Kidney (tissue), 14 donors: Measurements from ENCODE around the gene HDAC11. TPM values are rescaled to one million over a fixed set of nuclear protein-coding genes. Genes with fewer than 3 reads are reported as not detected.

Experiments used
- DNase-seq, 5 donors: peaks; one replicate each; pipeline ENCODE4 v3.0.0-alpha.2; 2013 to 2020
- FAIRE-seq: peaks from 2 replicates; lab custom pipeline; 2012; peaks lifted over from hg19 to GRCh38; lab: Jason Lieb, UNC
- H3K27ac ChIP-seq, 2 donors: one replicate each; pipeline ENCODE4 v1.7.0; 2013; ENCODE audit warnings: low read depth in 2 of 2, low read length in 2 of 2, inconsistent platforms in 1 of 2
- H3K27me3 ChIP-seq: one replicate; pipeline ENCODE4 v1.7.1; 2013; ENCODE audit warnings: low read length, inconsistent platforms; ENCODE audit not compliant: control insufficient read depth, insufficient read depth
- H3K36me3 ChIP-seq, 3 donors: one replicate each; pipeline versions ENCODE4 v1.7.0 to v1.7.1; 2013; ENCODE audit warnings: low read length in 3 of 3, control low read depth in 1 of 3, inconsistent platforms in 1 of 3; ENCODE audit not compliant: insufficient read depth in 3 of 3, control insufficient read depth in 2 of 3
- H3K4me1 ChIP-seq, 3 donors: one replicate each; pipeline versions ENCODE4 v1.7.0 to v1.7.1; 2013; ENCODE audit warnings: low read length in 3 of 3, inconsistent platforms in 1 of 3, low read depth in 1 of 3; ENCODE audit not compliant: control insufficient read depth in 2 of 3, insufficient read depth in 2 of 3
- H3K4me3 ChIP-seq, 3 donors: one replicate each; pipeline versions ENCODE4 v1.7.0 to v1.8.1; 2013; ENCODE audit warnings: low read length in 3 of 3, control low read depth in 1 of 3, inconsistent platforms in 1 of 3
- H3K9ac ChIP-seq, 3 donors: one replicate each; pipeline versions ENCODE4 v1.7.0 to v1.7.1; 2013; ENCODE audit warnings: low read length in 3 of 3, control low read depth in 1 of 3, inconsistent platforms in 1 of 3
- H3K9me3 ChIP-seq, 3 donors: one replicate each; pipeline versions ENCODE4 v1.7.0 to v1.7.1; 2013; ENCODE audit warnings: low read length in 3 of 3, control low read depth in 1 of 3, inconsistent platforms in 1 of 3; ENCODE audit not compliant: control insufficient read depth in 2 of 3, insufficient read depth in 1 of 3
- CTCF ChIP-seq: IDR thresholded peaks from 3 replicates; pipeline ENCODE4 v1.5.1; 2012; ENCODE audit warnings: mild to moderate bottlenecking, moderate library complexity, borderline replicate concordance; ENCODE audit not compliant: insufficient read depth; ENCODE audit errors: extremely low read depth
- intact Hi-C: fragments of 100-400 bp; cut with DNase I; formaldehyde crosslinking; loops from one replicate; pipeline ENCODE4 v1.11.1; 2022
- polyA plus RNA-seq: library from polyadenylated mRNA; stranded (reverse); fragments of 350-450 nt; fragmentation: Illumina TruSeq; extraction: RNeasy Lipid Tissue Mini Kit (QIAGEN cat#74804); gene quantifications from one replicate; pipeline ENCODE4 v1.2.3, GENCODE V29; 2014; ENCODE audit warnings: low read depth, low replicate concordance; ENCODE audit not compliant: insufficient read depth
- total RNA-seq: library from RNA; stranded (reverse); fragmentation: NEBNext Ultra II Directional; extraction: Animal tissue kit (Norgen Biotek cat#: 25700); gene quantifications from one replicate; pipeline ENCODE4 v1.2.1, GENCODE V29; 2021
- donor health status: control.
- donor health status: control.
- donor health status: control.
- donor health status: control.
- donor health status: control.
- donor health status: DM: yes; HTN: yes; CAD: no.
- donor health status: Normal renal cell carcinoma (clear cell type).

Gene HDAC11
- total and polyA plus RNA-seq, 2 donors from 2014 or later: 28.3 to 43.7 TPM

DNA sequence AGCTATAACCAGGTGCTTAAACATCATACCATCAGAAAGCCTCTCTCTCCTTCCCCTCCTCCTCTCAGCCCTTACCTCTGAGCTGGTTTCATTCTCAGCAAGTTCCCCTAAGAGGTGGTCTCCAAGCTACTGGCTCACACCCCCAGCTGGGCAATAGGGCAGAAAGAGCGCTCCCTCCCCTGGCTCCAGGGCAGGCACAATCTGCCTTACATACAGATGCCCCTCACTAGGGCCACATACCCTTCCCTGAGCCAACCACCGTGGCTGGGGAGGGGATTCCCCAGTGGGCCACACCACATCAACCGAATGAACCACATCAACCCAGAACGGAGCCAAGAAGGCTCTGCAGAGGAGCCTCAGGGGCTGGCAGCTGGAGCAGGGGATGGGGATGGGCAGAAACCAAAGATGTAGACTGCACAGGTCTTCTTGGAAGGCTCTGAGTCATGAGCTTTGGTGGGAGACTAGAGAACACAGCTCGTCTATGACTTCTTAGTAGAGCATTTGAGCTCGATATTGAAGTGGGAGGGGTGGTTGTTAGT lies 64.3 kb downstream of the HDAC11 start:
- FAIRE-seq (no peak), DNase-seq (peak in 1 of 5 donors; percentile 43)
- intact Hi-C loops: no loop called here
- H3K27ac ChIP-seq: no peak overlapping the region
- H3K9ac ChIP-seq: no peak overlapping the region
- TF ChIP-seq CTCF: no peak
- no peaks in the 10 kb centered on the region for H3K27me3 ChIP-seq
- peaks cover 0 to 2% (median 0%) of the 10 kb centered on the region in 3 donors for H3K9me3 ChIP-seq
- no peaks in the 10 kb centered on the region for H3K4me1 ChIP-seq
- H3K4me3 ChIP-seq: no peak overlapping the region
- no peaks in the 10 kb centered on the region for H3K36me3 ChIP-seq

DNA sequence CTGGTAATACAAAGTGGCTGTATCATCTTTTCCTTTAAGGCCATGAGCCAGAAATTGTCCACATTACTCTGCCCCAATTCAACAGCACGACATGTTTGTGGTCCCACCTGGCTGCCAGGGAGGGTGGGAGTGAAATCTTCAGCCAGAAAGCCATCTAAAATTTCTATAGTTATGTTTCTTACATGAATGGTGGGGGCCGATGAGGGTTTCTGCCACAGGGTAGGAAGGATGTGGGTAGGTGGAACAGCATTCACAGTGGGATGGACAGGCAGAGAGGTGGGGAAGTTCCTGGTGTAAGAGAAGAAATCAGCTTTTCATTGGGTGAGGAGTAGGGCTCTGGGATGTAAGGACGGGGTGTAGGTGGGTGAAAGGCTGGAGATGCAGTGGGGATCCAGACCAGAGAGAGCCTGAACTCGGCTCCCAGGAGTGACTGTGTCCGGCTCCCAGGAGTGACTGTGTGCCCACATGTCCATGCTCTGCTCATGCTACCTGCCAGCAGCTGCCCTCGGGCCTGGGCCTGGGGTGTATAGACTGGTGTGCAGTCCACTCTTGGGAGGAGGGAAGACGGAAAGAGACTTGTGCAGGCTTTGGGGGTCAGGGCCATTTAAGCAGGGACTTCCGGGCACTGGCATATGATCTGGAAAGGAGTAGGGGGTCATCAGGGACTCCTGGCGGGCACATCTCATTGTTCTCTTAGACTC lies 65.0 kb downstream of the HDAC11 start:
- Histone ChIP-seq H3K4me1 (no peaks in the 10 kb centered on the region), H3K9me3 (peaks cover 0 to 2% (median 0%) of the 10 kb centered on the region in 3 donors), H3K27ac (no peak overlapping the region), H3K9ac (no peak overlapping the region), H3K36me3 (no peaks in the 10 kb centered on the region), H3K4me3 (no peak overlapping the region), H3K27me3 (no peaks in the 10 kb centered on the region)
- FAIRE-seq (no peak), DNase-seq (peak in 1 of 5 donors; percentile 61)
- intact Hi-C loops: no loop called here
- TF ChIP-seq CTCF: no peak

DNA sequence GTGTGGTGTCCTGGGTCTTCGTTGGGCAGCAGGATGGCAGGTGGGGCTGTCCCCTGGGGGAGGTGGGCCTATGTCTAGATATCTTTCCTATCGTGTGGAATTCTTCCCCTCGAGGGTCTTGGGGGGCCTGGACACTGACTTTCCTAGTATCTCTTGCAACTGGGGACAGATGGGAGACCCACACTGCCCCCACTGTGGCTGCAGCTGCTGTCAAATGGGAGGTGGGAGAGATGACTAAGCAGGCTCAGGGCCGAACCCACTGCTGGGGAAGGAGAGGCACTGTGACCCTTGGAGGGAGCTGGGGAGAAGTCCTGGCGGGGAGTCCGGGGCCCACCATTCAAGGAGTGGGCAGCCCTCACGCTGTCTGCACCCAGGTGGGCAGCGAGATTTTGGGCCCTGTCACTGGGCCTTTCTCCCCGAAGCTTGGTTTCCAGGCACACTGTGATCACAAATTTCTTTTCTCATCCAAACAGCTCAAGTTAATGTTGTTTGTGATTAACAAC lies 65.9 kb downstream of the HDAC11 start:
- H3K4me1 ChIP-seq: no peaks in the 10 kb centered on the region
- H3K27ac ChIP-seq: no peak overlapping the region
- TF ChIP-seq CTCF: no peak
- H3K9ac ChIP-seq: no peak overlapping the region
- DNase-seq (peak in 1 of 5 donors; percentile 40), FAIRE-seq (no peak)
- H3K36me3 ChIP-seq: no peaks in the 10 kb centered on the region
- peaks cover 0 to 2% (median 0%) of the 10 kb centered on the region in 3 donors for H3K9me3 ChIP-seq
- intact Hi-C loops: no loop called here
- H3K4me3 ChIP-seq: no peak overlapping the region
- no peaks in the 10 kb centered on the region for H3K27me3 ChIP-seq
